SK-N-SH (cell line): ENCODE measurements around the gene SPDYC.

Source experiments
- GABPA ChIP-seq: IDR thresholded peaks from 2 replicates; pipeline ENCODE4 v1.4.0; 2012; ENCODE audit warnings: low read depth, mild to moderate bottlenecking
- POLR2AphosphoS5 ChIP-seq: IDR thresholded peaks from 2 replicates; pipeline ENCODE4 v1.6.1; 2012; ENCODE audit warnings: low read depth, low read length
- YY1 ChIP-seq: IDR thresholded peaks from 2 replicates; pipeline ENCODE4 v1.4.0; 2012; ENCODE audit warnings: low read depth, mild to moderate bottlenecking
- TF ChIP-seq, protein P1 (sequence below): fragments of 200-600 bp; sonication (generic); IDR thresholded peaks from 2 replicates; pipeline ENCODE4 v1.6.1; 2017; ENCODE audit warnings: antibody characterized with exemption, mild to moderate bottlenecking, moderate library complexity
- TF ChIP-seq, protein P2 (sequence below): IDR thresholded peaks from 2 replicates; pipeline ENCODE4 v1.6.1; 2012; ENCODE audit warnings: mild to moderate bottlenecking, low read depth, low read length, moderate library complexity

DNA sequence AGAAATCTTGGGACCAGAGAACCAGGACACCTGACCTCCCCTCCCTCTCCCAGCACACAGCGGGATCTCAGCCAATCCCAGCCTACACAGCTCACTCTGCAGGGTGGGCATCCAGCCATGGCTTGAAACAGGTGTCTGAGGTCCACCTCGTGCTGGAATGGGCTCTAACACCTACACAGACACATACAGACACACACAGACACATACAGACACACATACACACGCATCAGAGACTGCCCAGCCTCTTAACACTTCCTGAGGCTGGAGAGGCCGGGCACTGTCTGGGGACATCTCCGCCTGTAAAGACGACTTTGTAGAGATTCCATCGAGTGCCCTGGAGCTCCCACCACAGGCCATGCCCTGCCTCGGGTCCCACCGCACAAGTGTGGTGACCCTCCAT, 48.4 kb downstream of the SPDYC start:
- TF ChIP-seq GABPA, result no peak
- TF ChIP-seq, protein P1, sequence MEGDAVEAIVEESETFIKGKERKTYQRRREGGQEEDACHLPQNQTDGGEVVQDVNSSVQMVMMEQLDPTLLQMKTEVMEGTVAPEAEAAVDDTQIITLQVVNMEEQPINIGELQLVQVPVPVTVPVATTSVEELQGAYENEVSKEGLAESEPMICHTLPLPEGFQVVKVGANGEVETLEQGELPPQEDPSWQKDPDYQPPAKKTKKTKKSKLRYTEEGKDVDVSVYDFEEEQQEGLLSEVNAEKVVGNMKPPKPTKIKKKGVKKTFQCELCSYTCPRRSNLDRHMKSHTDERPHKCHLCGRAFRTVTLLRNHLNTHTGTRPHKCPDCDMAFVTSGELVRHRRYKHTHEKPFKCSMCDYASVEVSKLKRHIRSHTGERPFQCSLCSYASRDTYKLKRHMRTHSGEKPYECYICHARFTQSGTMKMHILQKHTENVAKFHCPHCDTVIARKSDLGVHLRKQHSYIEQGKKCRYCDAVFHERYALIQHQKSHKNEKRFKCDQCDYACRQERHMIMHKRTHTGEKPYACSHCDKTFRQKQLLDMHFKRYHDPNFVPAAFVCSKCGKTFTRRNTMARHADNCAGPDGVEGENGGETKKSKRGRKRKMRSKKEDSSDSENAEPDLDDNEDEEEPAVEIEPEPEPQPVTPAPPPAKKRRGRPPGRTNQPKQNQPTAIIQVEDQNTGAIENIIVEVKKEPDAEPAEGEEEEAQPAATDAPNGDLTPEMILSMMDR, result no peak
- TF ChIP-seq, protein P2, sequence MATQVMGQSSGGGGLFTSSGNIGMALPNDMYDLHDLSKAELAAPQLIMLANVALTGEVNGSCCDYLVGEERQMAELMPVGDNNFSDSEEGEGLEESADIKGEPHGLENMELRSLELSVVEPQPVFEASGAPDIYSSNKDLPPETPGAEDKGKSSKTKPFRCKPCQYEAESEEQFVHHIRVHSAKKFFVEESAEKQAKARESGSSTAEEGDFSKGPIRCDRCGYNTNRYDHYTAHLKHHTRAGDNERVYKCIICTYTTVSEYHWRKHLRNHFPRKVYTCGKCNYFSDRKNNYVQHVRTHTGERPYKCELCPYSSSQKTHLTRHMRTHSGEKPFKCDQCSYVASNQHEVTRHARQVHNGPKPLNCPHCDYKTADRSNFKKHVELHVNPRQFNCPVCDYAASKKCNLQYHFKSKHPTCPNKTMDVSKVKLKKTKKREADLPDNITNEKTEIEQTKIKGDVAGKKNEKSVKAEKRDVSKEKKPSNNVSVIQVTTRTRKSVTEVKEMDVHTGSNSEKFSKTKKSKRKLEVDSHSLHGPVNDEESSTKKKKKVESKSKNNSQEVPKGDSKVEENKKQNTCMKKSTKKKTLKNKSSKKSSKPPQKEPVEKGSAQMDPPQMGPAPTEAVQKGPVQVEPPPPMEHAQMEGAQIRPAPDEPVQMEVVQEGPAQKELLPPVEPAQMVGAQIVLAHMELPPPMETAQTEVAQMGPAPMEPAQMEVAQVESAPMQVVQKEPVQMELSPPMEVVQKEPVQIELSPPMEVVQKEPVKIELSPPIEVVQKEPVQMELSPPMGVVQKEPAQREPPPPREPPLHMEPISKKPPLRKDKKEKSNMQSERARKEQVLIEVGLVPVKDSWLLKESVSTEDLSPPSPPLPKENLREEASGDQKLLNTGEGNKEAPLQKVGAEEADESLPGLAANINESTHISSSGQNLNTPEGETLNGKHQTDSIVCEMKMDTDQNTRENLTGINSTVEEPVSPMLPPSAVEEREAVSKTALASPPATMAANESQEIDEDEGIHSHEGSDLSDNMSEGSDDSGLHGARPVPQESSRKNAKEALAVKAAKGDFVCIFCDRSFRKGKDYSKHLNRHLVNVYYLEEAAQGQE, result no peak
- no peak for TF ChIP-seq POLR2AphosphoS5
- TF ChIP-seq YY1, result no peak
